AG04449 (cell line): Measurements from ENCODE around the gene ZNF185.
"Not testable (repeated sequence)": the region's sequence is repeated elsewhere in the genome, so short reads cannot be mapped to it uniquely, and the experiment has no call there.

Experiments
- CTCF ChIA-PET: fragments of 350-600 bp; formaldehyde crosslinking; extraction: SDS; loops from one replicate; lab custom pipeline; 2021; ENCODE audit warnings: antibody characterized with exemption; lab: Yijun Ruan, JAX
- POLR2A ChIA-PET: fragments of 400-600, 350-600 bp; formaldehyde crosslinking; extraction: SDS; loops from one replicate; lab custom pipeline; 2020; ENCODE audit warnings: antibody characterized with exemption, inconsistent platforms; lab: Yijun Ruan, JAX
- DNase-seq: peaks from one replicate; pipeline ENCODE4 v3.0.0-alpha.2; 2010; ENCODE audit warnings: low read depth, low spot score
- H3K4me3 ChIP-seq: 2 replicates; pipeline ENCODE4 v1.5.1; 2011; ENCODE audit warnings: low read depth, mild to moderate bottlenecking, control low read depth, low read length
- CTCF ChIP-seq: IDR thresholded peaks from one replicate; pipeline ENCODE4 v1.5.1; 2011; ENCODE audit warnings: mild to moderate bottlenecking, moderate library complexity, low read length, control low read depth, inconsistent platforms; ENCODE audit not compliant: insufficient read depth; ENCODE audit errors: missing control alignments

ZNF185 gene

GRCh38 chrX:152903589-152903988 is 5.7 kb downstream of the ZNF185 start:
- CTCF ChIA-PET = interaction anchor here (1.0 to 3.9 kb wide), 6 partner anchors 11 to 252 kb away, joined by 3 to 19 read pairs (median 10); no protein-coding TSS in a partner anchor
- POLR2A ChIA-PET = no interaction called here

GRCh38 chrX:152904151-152905080 is 6.5 kb downstream of the ZNF185 start:
- POLR2A ChIA-PET = no interaction called here
- DNase-seq = peak; percentile 16
- TF ChIP-seq CTCF = peak; percentile 79
- CTCF ChIA-PET = interaction anchor here (0.9 to 3.9 kb wide), 7 partner anchors 10 to 253 kb away, joined by 3 to 19 read pairs (median 4); no protein-coding TSS in a partner anchor
- H3K4me3 ChIP-seq = no peak overlapping the region

More at GRCh38 chrX:152903589-152903988, 5.7 kb downstream of the ZNF185 start:
- no peak overlapping the region for H3K4me3 ChIP-seq
- no peak for DNase-seq
- TF ChIP-seq CTCF = no peak

- ChIA-PET POLR2A (no interaction called here), CTCF (interaction anchor here (0.6 to 3.9 kb wide), 9 partner anchors 9 to 1158 kb away, joined by 3 to 19 read pairs (median 3); partner anchors contain the start of genes CETN2 and NSDHL)
- no peak overlapping the region for H3K4me3 ChIP-seq
- no peak for DNase-seq
- TF ChIP-seq CTCF = no peak
These were observed 7.2 kb downstream of the ZNF185 start for GRCh38 chrX:152905081-152905420.

- ChIA-PET POLR2A (no interaction called here), CTCF (interaction anchor here (3.9 kb wide), 1 partner anchor 18 kb away, joined by 19 read pairs; no protein-coding TSS in a partner anchor)
- TF ChIP-seq CTCF = no peak
- peak; percentile 26 for DNase-seq
- H3K4me3 ChIP-seq = no peak overlapping the region
These were observed 9.3 kb downstream of the ZNF185 start for GRCh38 chrX:152907084-152907651.

GRCh38 chrX:152908486-152908885 is 10.6 kb downstream of the ZNF185 start:
- POLR2A ChIA-PET = no interaction called here
- no peak for DNase-seq
- TF ChIP-seq CTCF = no peak
- H3K4me3 ChIP-seq = no peak overlapping the region
- CTCF ChIA-PET = no interaction called here

GRCh38 chrX:152910018-152910417 is 12.2 kb downstream of the ZNF185 start:
- H3K4me3 ChIP-seq, POLR2A ChIA-PET, CTCF ChIA-PET, DNase-seq: not testable (repeated sequence)
